OCI-LY3 (cell line): ENCODE results near the gene HNMT.

Source experiments
- CTCF ChIP-seq: fragments of 200-600, 300-600 bp; sonication (generic); IDR thresholded peaks from 2 replicates; pipeline ENCODE4 v1.5.1; 2014; ENCODE audit warnings: antibody characterized with exemption, low read length, low read depth
- EZH2phosphoT487 ChIP-seq: fragments of 200-600 bp; shearing (Covaris generic); IDR thresholded peaks from 2 replicates; pipeline ENCODE4 v1.6.1; 2018; ENCODE audit warnings: antibody characterized with exemption, mixed run types, low read depth

- TF ChIP-seq CTCF (no peak), EZH2phosphoT487 (no peak)
These were observed 43.2 kb downstream of the HNMT start for GRCh38 chr2:138007431-138007830.
